Fibroblast of lung (primary cell): Measurements from ENCODE around the gene CLDN3. TPM values are rescaled to one million over a fixed set of nuclear protein-coding genes. Genes with fewer than 3 reads are reported as not detected.

Experiments used
- DNase-seq, 2 donors: peaks; one replicate each; pipeline versions ENCODE4 v3.0.0 to v3.0.0-alpha.2; 2010; ENCODE audit warnings: low read depth in 2 of 2
- H2AFZ ChIP-seq: 2 replicates; pipeline ENCODE4 v1.5.1; 2012; ENCODE audit warnings: low read length, control low read depth, inconsistent platforms
- H3K27ac ChIP-seq: 2 replicates; pipeline ENCODE4 v1.5.1; 2011; ENCODE audit warnings: low read length, control low read depth; ENCODE audit not compliant: insufficient read depth
- H3K27me3 ChIP-seq: 2 replicates; pipeline ENCODE4 v1.5.1; 2011; ENCODE audit warnings: mild to moderate bottlenecking, low read length; ENCODE audit not compliant: control insufficient read depth, insufficient read depth
- H3K36me3 ChIP-seq: 2 replicates; pipeline ENCODE4 v1.5.1; 2011; ENCODE audit warnings: low read length; ENCODE audit not compliant: control insufficient read depth, insufficient read depth
- H3K4me1 ChIP-seq: 2 replicates; pipeline ENCODE4 v1.5.1; 2011; ENCODE audit warnings: low read length; ENCODE audit not compliant: control insufficient read depth, insufficient read depth; ENCODE audit errors: extremely low read depth
- H3K4me2 ChIP-seq: 2 replicates; pipeline ENCODE4 v1.5.1; 2011; ENCODE audit warnings: low read length, control low read depth; ENCODE audit not compliant: insufficient read depth; ENCODE audit errors: extremely low read depth
- H3K4me3 ChIP-seq, 4 experiments: fragments of 200-600 bp in 1 of 4; sonication (generic) in 1 of 4; replicated peaks in 1 of 4; 2 replicates each; pipeline ENCODE4 v1.5.1; 2011 to 2016; ENCODE audit warnings: low read length in 4 of 4, low read depth in 3 of 4, mild to moderate bottlenecking in 3 of 4, control low read depth in 2 of 4, inconsistent platforms in 1 of 4, mixed read lengths in 1 of 4; ENCODE audit not compliant: insufficient read depth in 1 of 4; ENCODE audit errors: control extremely low read depth in 1 of 4
- H3K79me2 ChIP-seq: 2 replicates; pipeline ENCODE4 v1.5.1; 2012; ENCODE audit warnings: mild to moderate bottlenecking, low read length, inconsistent platforms; ENCODE audit not compliant: control insufficient read depth, insufficient read depth
- H3K9ac ChIP-seq: 2 replicates; pipeline ENCODE4 v1.5.1; 2011; ENCODE audit warnings: mild to moderate bottlenecking, low read length, control low read depth; ENCODE audit not compliant: insufficient read depth
- H3K9me3 ChIP-seq: 2 replicates; pipeline ENCODE4 v1.5.1; 2012; ENCODE audit warnings: low read depth, low read length; ENCODE audit not compliant: control insufficient read depth, insufficient read depth
- H4K20me1 ChIP-seq: 2 replicates; pipeline ENCODE4 v1.5.1; 2011; ENCODE audit warnings: low read length; ENCODE audit not compliant: control insufficient read depth, insufficient read depth; ENCODE audit errors: extremely low read depth
- CTCF ChIP-seq, 2 donors: IDR thresholded peaks in 1 of 2; conservative IDR thresholded peaks in 1 of 2; 1 replicate in 1 of 2; 2 replicates in 1 of 2; pipeline ENCODE4 v1.5.1; 2011 to 2012; ENCODE audit warnings: low read length in 2 of 2, control low read depth in 1 of 2, inconsistent platforms in 1 of 2, low read depth in 1 of 2, mild to moderate bottlenecking in 1 of 2
- EZH2 ChIP-seq: IDR thresholded peaks from 2 replicates; pipeline ENCODE4 v1.5.1; 2012; ENCODE audit warnings: low read length, control low read depth, mild to moderate bottlenecking; ENCODE audit errors: missing control alignments
- polyA plus RNA-seq, 2 donors: library from polyadenylated mRNA; depleted of rRNA in 1 of 2; stranded (reverse) in 1 of 2; unstranded in 1 of 2; fragments of >200 nt; gene quantifications; 2 replicates each; pipeline ENCODE4 v1.2.1, GENCODE V29; 2011 to 2012; ENCODE audit warnings: missing spikeins in 1 of 2
- total RNA-seq: library from RNA; depleted of rRNA; stranded (reverse); fragments of >200 nt; gene quantifications from 2 replicates; pipeline ENCODE4 v1.2.1, GENCODE V29; 2014

Gene CLDN3
- total and polyA plus RNA-seq, 2 donors (not counting 1 experiment from before 2014, with no cell fraction given): not detected

- Histone ChIP-seq H4K20me1 (no peaks in the 10 kb centered on the region), H3K79me2 (peaks cover 7% of the 10 kb centered on the region), H3K4me3 (no peak overlapping the region), H2AFZ (no peak overlapping the region), H3K36me3 (peaks cover 2% of the 10 kb centered on the region), H3K27me3 (no peaks in the 10 kb centered on the region), H3K9me3 (no peaks in the 10 kb centered on the region), H3K4me2 (no peak overlapping the region), H3K27ac (no peak overlapping the region), H3K4me1 (peaks cover 8% of the 10 kb centered on the region), H3K9ac (no peak overlapping the region)
- DNase-seq: no peak
- TF ChIP-seq CTCF (conservative IDR thresholded peaks at IDR 0.05 in 1 of 2, IDR thresholded peaks at IDR 0.05 in 1 of 2; ENCODE audit: low read depth in 1 of 2, low read length in 2 of 2) (no peak), EZH2 (no peak)
Measured at GRCh38 chr7:73736885-73737284, 33.2 kb downstream of the CLDN3 start.

GRCh38 chr7:73735528-73735905, 34.6 kb downstream of the CLDN3 start:
- peaks cover 8% of the 10 kb centered on the region for H3K4me1 ChIP-seq
- H3K4me3 ChIP-seq: no peak overlapping the region
- H3K79me2 ChIP-seq: peaks cover 7% of the 10 kb centered on the region
- DNase-seq: no peak
- H3K9ac ChIP-seq: no peak overlapping the region
- H2AFZ ChIP-seq: no peak overlapping the region
- no peaks in the 10 kb centered on the region for H3K9me3 ChIP-seq
- no peak overlapping the region for H3K4me2 ChIP-seq
- no peaks in the 10 kb centered on the region for H4K20me1 ChIP-seq
- H3K27me3 ChIP-seq: no peaks in the 10 kb centered on the region
- TF ChIP-seq EZH2: no peak
- no peak for TF ChIP-seq CTCF (conservative IDR thresholded peaks at IDR 0.05 in 1 of 2, IDR thresholded peaks at IDR 0.05 in 1 of 2; ENCODE audit: low read depth in 1 of 2, low read length in 2 of 2)
- no peak overlapping the region for H3K27ac ChIP-seq
- H3K36me3 ChIP-seq: peaks cover 2% of the 10 kb centered on the region

- DNase-seq: peak; percentile 67 to 75
- H2AFZ ChIP-seq: peak overlapping the region; percentile 82
- no peaks in the 10 kb centered on the region for H4K20me1 ChIP-seq
Measured at GRCh38 chr7:73734619-73735527, 35.2 kb downstream of the CLDN3 start.

More at GRCh38 chr7:73734619-73735527, 35.2 kb downstream of the CLDN3 start:
- H3K9ac ChIP-seq: peak overlapping the region; percentile 2
- TF ChIP-seq CTCF (conservative IDR thresholded peaks at IDR 0.05 in 1 of 2, IDR thresholded peaks at IDR 0.05 in 1 of 2; ENCODE audit: low read depth in 1 of 2, low read length in 2 of 2) (peak; percentile 51 to 88), EZH2 (no peak)
- H3K4me3 ChIP-seq: no peak overlapping the region
- no peaks in the 10 kb centered on the region for H3K9me3 ChIP-seq
- H3K36me3 ChIP-seq: peaks cover 2% of the 10 kb centered on the region
- peak overlapping the region; percentile 68 for H3K27ac ChIP-seq
- H3K79me2 ChIP-seq: peaks cover 7% of the 10 kb centered on the region
- peaks cover 8% of the 10 kb centered on the region for H3K4me1 ChIP-seq
- H3K27me3 ChIP-seq: no peaks in the 10 kb centered on the region
- no peak overlapping the region for H3K4me2 ChIP-seq
